ENCODE results near the gene PRKACA.
A peak's percentile ranks its signal among the peaks of the same experiment; 100 is the strongest.

PRKACA gene

DNA sequence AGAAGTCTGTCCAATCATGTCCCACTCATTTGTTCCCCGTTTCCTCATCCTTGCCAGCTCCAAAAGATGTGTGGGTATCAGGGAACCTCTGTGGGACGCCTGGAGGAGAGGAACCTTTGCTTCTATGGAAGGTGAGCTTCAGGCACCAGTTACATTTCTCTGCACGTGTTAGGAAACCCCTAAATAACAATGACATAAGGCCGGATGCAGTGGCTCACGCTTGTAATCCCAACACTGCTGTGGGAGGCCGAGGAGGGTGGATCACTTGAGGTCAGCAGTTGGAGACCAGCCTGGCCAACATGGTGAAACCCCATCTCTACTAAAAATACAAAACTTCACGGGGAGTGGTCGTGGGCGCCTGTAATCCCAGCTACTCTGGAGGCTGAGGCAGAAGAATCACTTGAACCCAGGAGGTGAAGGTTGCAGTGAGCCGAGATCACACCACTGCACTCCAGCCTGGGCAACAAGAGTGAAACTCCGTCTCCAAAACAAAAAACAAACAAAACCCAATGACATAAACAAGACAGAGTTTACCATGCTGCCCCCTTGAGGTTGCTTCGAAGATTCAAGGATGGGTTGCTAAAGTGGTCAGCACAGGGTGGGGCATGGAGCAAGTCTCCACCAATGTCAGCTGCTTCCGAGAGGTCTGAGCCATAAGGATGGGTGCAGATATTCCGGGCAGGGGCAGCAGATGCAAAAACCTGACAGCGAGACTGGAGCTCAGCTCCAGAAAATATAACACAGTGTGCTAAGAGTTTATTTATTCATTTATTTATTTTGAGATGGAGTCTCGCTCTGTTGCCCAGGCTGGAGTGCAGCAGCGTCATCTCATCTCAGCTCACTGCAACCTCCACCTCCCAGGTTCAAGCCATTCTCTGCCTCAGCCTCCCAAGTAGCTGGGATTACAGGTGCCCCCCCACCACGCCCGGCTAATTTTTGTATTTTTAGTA, 74.6 kb downstream of the PRKACA start:
- DNase-seq: peak; percentile 77 to 80 (median 78)
